Retinal pigment epithelial cell (primary cell): ENCODE measurements around the gene ANAPC15.

Experiments
- DNase-seq: peaks from one replicate; pipeline ENCODE4 v3.0.0-alpha.2; 2010; ENCODE audit warnings: low read depth
- H3K4me3 ChIP-seq: 2 replicates; pipeline ENCODE4 v1.5.1; 2011; ENCODE audit warnings: mild to moderate bottlenecking, low read length, control low read depth, moderate library complexity
- TF ChIP-seq, protein P1 (sequence below): conservative IDR thresholded peaks from 2 replicates; pipeline ENCODE4 v1.5.1; 2011; ENCODE audit warnings: low read depth, low read length, control low read depth, inconsistent platforms

Gene ANAPC15

DNA sequence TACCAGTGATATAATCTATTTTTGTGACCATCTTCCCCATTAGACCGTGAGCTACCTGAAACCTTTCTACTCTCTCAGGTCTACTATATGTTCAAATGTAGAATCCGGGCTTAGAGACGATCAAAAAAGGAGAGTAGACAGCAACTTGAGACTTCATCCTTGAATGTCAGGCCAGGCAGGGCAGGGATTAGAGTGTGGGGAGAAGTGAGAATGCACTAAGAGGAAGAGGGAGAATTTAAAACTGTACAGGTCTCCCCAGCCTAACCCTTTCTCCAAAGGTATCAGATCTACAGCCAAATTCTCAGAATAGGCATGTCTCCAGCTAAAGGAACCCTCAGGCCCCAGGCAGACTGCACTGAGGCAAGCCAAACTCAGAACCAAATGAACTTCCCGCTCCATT, 10.3 kb downstream of the ANAPC15 start:
- H3K4me3 ChIP-seq, result peak overlapping the region; percentile 69
- no peak for DNase-seq
- TF ChIP-seq, protein P1, sequence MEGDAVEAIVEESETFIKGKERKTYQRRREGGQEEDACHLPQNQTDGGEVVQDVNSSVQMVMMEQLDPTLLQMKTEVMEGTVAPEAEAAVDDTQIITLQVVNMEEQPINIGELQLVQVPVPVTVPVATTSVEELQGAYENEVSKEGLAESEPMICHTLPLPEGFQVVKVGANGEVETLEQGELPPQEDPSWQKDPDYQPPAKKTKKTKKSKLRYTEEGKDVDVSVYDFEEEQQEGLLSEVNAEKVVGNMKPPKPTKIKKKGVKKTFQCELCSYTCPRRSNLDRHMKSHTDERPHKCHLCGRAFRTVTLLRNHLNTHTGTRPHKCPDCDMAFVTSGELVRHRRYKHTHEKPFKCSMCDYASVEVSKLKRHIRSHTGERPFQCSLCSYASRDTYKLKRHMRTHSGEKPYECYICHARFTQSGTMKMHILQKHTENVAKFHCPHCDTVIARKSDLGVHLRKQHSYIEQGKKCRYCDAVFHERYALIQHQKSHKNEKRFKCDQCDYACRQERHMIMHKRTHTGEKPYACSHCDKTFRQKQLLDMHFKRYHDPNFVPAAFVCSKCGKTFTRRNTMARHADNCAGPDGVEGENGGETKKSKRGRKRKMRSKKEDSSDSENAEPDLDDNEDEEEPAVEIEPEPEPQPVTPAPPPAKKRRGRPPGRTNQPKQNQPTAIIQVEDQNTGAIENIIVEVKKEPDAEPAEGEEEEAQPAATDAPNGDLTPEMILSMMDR, result no peak

DNA sequence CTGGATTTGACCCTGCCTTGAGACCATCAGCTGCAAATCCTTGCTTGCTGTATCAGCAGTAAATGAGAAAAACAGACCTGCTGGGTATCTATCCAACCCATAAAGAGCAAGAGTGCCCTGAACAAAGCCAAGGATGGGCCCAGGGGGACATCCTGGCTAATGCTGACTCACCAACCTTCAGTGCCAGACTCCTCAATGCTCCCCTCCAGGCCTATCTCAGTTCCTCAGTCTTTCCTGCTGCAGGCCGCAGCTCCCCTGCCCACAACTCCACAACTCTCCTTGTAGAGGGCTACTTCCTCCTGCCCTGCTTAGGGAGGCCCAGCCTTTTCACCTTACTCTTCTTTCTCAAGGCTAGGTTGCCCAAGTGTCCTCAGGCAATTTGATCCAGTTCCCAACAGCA, 12.0 kb downstream of the ANAPC15 start:
- TF ChIP-seq, protein P1, result no peak
- no peak for DNase-seq
- H3K4me3 ChIP-seq, result no peak overlapping the region

DNA sequence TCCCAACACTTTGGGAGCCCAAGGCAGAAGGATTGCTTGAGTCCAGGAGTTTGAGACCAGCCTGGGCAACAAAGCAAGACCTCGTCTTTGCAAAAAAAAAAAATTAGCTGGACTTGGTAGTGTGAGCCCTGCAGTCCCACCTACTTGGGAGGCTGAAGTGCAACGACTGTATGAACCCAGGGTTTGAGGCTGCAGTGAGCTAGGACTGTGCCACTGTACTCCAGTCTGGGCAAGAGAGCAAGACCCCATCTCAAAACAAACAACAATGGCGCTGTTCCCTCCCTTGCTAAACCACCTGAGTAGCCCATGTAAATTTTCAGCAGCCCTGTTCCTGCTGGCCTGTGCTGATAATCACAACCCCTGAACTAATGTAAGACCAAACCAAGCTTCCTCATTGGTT, 12.5 kb downstream of the ANAPC15 start:
- no peak for DNase-seq
- no peak overlapping the region for H3K4me3 ChIP-seq
- TF ChIP-seq, protein P1, result no peak

DNA sequence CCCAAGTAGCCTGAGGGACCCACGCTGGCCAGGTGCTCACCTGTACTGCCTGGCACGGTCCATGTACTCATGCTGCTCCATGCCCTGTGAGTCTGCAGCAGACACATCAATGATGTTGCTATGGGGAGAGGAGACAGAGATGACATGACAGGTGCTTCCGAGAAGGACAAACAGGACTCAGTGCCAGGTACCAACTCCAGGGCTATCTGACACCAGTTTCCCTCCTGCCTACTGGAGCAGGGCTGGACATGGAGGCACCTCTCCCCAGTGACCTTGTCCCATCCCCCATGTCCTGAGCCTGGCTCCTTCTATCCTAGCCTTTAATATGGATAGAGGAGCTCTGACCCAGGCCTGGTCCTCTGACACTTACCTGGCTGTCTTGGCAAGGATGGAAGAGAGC, 13.8 kb downstream of the ANAPC15 start:
- no peak for DNase-seq
- no peak overlapping the region for H3K4me3 ChIP-seq
- TF ChIP-seq, protein P1, result no peak

DNA sequence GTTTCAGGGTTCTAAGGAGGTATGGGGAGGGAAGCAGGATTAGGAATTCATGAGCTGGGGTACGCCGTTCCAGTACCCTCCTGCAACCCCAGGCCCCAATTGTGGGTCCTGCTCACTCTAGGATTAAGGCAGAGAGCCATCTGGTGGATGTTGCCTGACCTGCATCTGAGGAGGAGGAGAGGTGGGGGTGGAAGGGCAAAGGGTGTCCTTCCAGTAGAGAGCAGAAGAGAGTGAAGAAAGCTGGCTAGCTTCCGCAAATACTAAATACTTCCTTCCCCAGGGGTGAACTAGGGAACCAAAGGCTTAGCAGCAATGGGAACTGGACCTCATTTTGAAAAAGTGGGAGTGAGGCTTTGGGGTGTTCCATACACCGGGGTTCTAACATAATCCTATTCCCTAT, 21.2 kb downstream of the ANAPC15 start:
- no peak for DNase-seq
- TF ChIP-seq, protein P1, result peak; percentile 91
- no peak overlapping the region for H3K4me3 ChIP-seq

DNA sequence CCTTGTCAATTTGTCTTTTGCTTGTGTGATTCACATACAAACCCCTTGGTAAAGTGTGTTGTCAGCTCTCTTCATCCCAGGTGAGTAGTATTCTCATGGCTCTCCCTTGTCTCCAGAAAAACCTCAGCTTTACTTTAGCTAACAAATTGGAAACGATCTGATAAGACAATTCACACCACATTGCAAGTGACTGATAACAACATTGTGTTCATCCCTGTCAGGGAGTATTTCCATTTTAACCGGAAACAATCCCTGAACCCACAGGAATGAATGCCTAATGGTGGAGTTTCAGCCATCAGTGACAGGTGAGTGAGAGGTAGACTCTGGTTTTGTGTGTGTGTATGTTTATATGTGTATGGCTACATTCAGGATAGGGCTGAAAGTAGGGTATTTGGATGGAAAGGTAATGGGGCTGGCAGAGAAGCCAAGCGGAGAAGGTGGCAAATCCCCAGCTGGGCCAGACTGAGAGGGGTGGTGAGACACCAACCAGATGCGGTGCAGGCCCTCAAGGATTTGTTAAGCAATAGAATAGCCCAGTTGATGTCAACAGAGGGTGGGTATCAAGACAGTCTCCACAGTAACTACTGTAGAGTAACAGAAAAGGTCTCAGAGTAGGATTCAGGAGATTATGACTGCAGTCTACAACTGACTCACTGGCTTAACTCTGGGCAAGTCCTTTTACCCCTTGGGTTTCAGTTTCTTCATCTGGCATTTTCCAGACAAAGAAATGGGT, 24.3 kb downstream of the ANAPC15 start:
- H3K4me3 ChIP-seq, result no peak overlapping the region
- TF ChIP-seq, protein P1, result no peak
- DNase-seq, result no peak

DNA sequence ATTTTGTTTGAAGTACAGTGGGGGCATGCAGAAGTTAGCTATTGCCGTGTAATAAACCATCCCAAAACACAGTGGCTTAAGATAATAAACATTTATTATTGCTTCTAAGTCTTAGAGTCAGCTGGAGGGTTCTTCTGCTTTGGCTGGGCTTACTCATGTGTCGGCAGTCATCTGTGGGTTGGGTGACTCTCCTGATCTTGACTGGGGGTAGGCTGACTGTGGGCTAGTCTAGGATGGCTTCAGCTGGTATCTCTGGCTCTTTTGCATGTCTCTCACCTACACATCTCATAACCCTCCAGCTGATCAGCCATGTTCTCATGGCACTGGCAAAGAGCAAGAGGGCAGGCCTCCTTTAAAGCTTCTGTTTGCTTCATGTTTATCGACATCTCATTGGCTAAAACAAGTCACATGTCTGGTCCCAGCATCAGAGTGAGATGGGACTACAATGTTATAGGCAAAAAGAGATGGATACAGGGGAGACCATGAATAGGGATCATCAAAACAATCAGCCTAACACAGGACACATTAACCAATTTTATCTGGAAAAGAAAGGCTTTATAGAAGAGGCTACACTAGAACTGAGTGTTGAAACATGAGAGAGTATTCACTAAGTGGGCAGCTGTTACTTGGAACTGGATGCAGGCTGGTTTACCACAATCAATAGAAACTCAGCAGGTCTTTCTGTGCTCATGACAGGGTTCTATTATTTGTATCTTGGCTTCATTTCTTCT, 26.7 kb downstream of the ANAPC15 start:
- TF ChIP-seq, protein P1, result no peak
- DNase-seq, result no peak
- H3K4me3 ChIP-seq, result no peak overlapping the region
